Melanocyte of skin (primary cell): Measurements from ENCODE around the gene FXYD5. TPM values are rescaled to one million over a fixed set of nuclear protein-coding genes. Genes with fewer than 3 reads are reported as not detected.

Source experiments
- small RNA-seq, 2 donors: library from RNA; depleted of rRNA; stranded (forward); fragments of <200 nt; gene quantifications; one replicate each; pipeline ENCODE3, GENCODE V24; 2012
- total RNA-seq, 2 donors: library from RNA; depleted of rRNA; stranded (reverse); fragments of >200 nt; gene quantifications; 2 replicates each; pipeline ENCODE4 v1.2.3, GENCODE V29; 2012

Gene FXYD5, protein sequence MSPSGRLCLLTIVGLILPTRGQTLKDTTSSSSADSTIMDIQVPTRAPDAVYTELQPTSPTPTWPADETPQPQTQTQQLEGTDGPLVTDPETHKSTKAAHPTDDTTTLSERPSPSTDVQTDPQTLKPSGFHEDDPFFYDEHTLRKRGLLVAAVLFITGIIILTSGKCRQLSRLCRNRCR
- total RNA-seq = 10 to 100 TPM; 11.7 to 20.6 TPM

GRCh38 chr19:35154525-35155406, at the start of gene FXYD5:
FXYD5 (plus strand) TSS chr19:35154735; CDS start chr19:35155551, 816 bp downstream.

DNA sequence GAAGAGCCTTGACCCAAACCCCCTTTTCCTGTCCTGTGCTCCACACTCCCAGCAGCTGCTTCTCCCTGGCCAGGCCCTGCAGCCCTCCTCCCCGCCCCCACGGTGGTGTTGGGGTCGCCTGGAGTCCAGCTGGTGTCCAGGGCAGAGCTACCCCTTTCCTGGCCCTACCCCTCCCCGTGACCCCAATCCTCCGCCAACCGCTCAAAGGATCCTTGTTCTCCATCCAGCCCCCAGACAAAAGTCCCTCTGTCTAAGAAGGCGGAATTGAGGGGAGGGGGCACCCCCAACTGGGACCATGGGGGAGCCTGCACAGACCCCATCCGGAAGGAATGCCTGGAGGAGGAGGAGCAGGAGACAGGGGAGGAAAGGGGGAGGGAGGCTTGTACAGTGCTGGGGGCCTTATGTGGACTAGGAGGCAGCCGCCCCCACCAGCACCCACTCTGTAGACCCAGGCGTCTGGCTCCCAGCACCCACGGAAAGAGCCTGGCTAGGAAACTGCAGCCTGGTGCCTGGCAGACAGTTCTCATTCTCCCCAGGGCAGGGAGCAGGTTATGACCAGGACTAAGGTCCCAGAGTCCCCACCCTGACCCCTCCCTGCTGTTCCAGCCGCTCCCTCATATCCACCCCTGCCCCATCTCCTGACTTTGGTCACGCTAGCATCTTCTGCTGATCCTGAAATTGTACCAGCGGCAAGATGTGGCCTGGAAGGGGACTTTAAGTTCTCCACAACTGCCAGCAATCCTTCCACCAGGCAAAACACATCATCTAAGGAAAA, 39.2 kb upstream of the FXYD5 start, which contains the start of gene FXYD3:
FXYD3 (plus strand) TSS at position 647 of the 775 bp plus-strand sequence. CDS start 3,554 bp downstream, outside the sequence.

DNA sequence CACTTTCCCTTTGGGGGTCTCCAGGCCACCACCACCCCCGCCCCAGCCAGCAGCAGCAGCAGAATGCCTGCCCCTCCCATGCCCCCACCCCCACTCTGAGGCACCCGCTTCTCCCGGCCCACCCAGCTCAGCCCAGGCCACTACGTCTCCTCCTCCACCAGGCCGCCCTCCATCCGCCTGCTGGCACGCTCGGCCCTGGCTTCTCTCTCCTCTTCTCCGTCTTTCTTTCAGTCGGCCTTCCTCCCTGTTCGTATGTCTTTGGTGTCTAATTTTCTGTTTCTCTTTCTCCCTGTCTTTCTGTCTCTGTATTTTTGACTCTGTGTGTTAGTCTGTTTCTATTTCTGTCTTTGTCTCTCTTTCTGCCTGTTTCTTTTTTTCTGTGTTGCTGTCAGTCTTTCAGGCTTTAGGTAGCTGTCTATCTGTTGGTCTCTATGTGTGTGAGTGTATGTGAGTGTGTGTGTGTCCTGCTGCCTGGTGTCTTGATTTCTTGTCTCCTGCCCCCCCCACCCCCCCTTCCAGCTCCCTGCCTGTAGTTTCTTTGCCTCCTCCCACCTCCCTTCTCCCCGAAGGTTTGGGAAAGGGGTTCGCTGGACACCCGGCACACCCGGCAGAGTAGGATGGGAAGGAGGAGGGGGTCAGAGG, 19.8 kb upstream of the FXYD5 start, which contains the start of gene LGI4:
LGI4 (minus strand) TSS at position 459 of the 642 bp plus-strand sequence; CDS start at position 80, 379 bp downstream.

GRCh38 chr19:35138305-35138892, 16.1 kb upstream of the FXYD5 start, which contains the start of gene FXYD1:
FXYD1 (plus strand) TSS chr19:35138824; CDS start chr19:35140080, 1,256 bp downstream.

GRCh38 chr19:35143231-35143715, 11.3 kb upstream of the FXYD5 start, which contains the start of gene FXYD7:
FXYD7 (plus strand) TSS chr19:35143255; CDS start chr19:35143334, 79 bp downstream.

Small RNA genes within 50 kb of the gene (small RNA-seq; reads per million reads assigned to genes)
- gene AC020907.2 = 0 reads per million in 2 donors

Other genes with a start within 250 kb of the FXYD5 start
- gene ZNF30, start 227.8 kb upstream of the FXYD5 start, total RNA-seq = 1 to 10 TPM; 2.1 to 3.0 TPM
- gene ZNF792, start 190.5 kb upstream of the FXYD5 start, total RNA-seq = 1 to 10 TPM; 4.8 to 6.3 TPM
- 10 to 100 TPM; 23.1 to 27.6 TPM for gene GRAMD1A, start 154.4 kb upstream of the FXYD5 start, total RNA-seq
- gene SCN1B, start 124.3 kb upstream of the FXYD5 start, total RNA-seq = 1 to 10 TPM; 2.3 to 4.5 TPM
- under 1 TPM; 0.33 to 0.34 TPM for gene HPN, start 113.0 kb upstream of the FXYD5 start, total RNA-seq
- gene FXYD3, start 38.9 kb upstream of the FXYD5 start, total RNA-seq = 1 to 10 TPM; 1.0 to 4.0 TPM
- gene LGI4, start 19.7 kb upstream of the FXYD5 start, total RNA-seq = 1 to 10 TPM in 1 of 2 donors, under 1 TPM in 1; 0.33 to 1.4 TPM
- not detected for gene FXYD1, start 15.9 kb upstream of the FXYD5 start, total RNA-seq
- gene FXYD7, start 11.5 kb upstream of the FXYD5 start, total RNA-seq = not detected
- not detected for gene FAM187B, start 74.0 kb downstream of the FXYD5 start, total RNA-seq
- under 1 TPM; 0.34 to 0.67 TPM for gene LSR, start 94.3 kb downstream of the FXYD5 start, total RNA-seq
- gene USF2, start 114.2 kb downstream of the FXYD5 start, total RNA-seq = 10 to 100 TPM; 69.9 to 82.6 TPM
- under 1 TPM; under 0.01 TPM for gene HAMP, start 127.8 kb downstream of the FXYD5 start, total RNA-seq
- not detected for gene MAG, start 137.4 kb downstream of the FXYD5 start, total RNA-seq
- under 1 TPM in 1 of 2 donors, not detected in 1; 0.33 TPM for gene CD22, start 174.5 kb downstream of the FXYD5 start, total RNA-seq
- not detected for gene FFAR1, start 193.2 kb downstream of the FXYD5 start, total RNA-seq
- gene FFAR3, start 203.7 kb downstream of the FXYD5 start, total RNA-seq = not detected
- not detected for gene GPR42, start 216.3 kb downstream of the FXYD5 start, total RNA-seq